ENCODE results near the gene SYNRG.
"Not testable (repeated sequence)": the region's sequence is repeated elsewhere in the genome, so short reads cannot be mapped to it uniquely, and the experiment has no call there.

Gene SYNRG

DNA sequence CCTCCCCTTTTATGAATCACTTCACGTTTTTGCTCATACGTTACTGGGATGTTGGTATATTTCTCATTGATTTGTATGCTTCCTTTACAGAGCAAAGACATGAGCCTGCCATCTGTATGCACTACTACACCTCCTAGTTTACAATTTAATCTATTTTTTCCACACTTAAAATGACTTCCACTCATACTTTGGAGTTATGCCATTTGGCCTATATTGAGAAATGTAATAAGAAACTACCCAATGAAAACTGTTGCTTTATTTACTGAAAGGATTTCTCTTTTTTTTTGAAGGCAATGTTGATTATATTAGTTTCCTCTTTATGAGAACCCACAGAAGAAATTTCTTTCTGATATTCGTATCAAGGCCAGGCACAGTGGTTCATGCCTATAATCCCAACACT, 76.5 kb downstream of the SYNRG start:
- DNase-seq, result no peak

GRCh38 chr17:37530420-37530819, 78.8 kb downstream of the SYNRG start:
- DNase-seq, result no peak

DNA sequence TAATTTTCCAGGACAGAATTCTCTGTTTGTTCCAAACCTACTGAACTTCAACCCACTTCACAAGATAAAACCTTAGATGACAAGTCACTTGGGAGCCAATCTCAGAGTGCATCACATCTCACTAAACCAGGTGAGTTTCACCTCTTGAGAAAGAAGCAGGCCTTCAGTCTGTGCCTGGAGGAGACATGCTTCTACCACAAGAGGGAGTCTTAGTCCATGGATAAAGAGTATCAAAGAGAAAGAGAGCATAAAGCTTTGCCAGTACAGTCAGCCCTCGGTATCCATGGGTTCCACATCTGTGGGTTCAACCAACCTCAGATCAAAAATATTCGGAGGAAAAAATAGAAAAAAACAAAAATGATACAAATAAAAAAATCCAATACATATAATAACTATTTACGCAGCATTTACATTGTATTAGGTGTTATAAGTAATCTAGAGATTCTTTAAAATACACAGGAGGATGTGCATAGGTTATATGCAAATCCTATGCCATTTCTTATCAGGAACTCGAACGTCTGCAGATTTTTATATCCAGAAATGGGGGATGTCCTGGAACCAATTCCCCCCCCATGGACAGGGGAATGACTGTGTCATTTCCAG, 81.9 kb downstream of the SYNRG start:
- peak in 4 of 6 experiments; percentile 8 to 53 (median 36) for DNase-seq

DNA sequence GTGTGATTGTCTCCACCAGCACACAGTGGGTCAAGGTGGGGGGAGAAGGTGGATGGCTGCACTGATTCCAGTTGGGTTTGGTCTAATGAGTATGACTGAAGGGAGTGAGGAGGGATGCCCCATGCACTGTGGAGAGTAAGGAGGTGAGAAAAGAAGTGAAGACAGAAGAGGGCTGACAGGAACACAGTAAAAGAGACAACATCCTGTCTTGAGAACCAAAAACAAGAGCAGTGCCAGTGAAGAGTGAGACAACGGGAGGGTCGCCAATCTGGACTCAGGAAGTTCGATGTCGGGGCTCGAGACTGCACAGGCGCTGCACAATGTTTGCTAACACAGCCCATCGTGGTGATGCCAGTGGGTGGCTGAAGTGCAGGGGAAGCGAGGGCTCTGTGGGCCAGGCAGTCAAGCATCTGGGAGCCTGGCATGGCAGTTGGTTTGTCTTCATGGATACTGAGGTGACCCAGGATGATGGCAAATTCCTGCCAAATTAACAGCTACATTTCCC, 85.5 kb downstream of the SYNRG start:
- DNase-seq, result no peak

GRCh38 chr17:37521821-37522220, 87.4 kb downstream of the SYNRG start:
- DNase-seq, result no peak

GRCh38 chr17:37520174-37520573, 89.0 kb downstream of the SYNRG start:
- DNase-seq, result no peak

- no peak for DNase-seq
These were observed 89.8 kb downstream of the SYNRG start for GRCh38 chr17:37519251-37519985.

- DNase-seq, result no peak
These were observed 90.4 kb downstream of the SYNRG start for GRCh38 chr17:37518826-37519225.

DNA sequence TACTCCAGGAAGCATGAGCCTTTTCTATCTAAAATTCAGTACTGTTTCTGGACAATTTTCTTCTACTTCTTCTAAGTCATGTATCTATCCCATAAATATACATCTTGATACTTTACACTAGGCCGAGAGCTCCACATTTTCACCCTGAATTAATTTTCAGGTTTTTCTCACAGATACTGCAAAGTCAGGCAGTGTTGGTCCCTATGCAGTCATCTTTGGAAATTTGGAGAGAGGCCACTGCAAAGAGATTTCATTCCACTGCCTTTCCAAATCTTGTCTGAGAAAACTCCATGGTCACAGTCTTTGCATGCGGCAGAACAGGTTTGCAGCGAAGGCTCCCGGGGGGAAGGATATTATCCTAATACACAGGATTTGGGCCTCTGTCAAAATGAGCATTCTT, 91.3 kb downstream of the SYNRG start:
- DNase-seq, result no peak

- no peak for DNase-seq
These were observed 93.1 kb downstream of the SYNRG start for GRCh38 chr17:37516127-37516571.

- no peak for DNase-seq
These were observed 95.5 kb downstream of the SYNRG start for GRCh38 chr17:37513711-37514110.

- no peak for DNase-seq
These were observed 96.7 kb downstream of the SYNRG start for GRCh38 chr17:37512442-37513068.

- not testable (repeated sequence) for DNase-seq
These were observed 97.6 kb downstream of the SYNRG start for GRCh38 chr17:37511642-37512041.

DNA sequence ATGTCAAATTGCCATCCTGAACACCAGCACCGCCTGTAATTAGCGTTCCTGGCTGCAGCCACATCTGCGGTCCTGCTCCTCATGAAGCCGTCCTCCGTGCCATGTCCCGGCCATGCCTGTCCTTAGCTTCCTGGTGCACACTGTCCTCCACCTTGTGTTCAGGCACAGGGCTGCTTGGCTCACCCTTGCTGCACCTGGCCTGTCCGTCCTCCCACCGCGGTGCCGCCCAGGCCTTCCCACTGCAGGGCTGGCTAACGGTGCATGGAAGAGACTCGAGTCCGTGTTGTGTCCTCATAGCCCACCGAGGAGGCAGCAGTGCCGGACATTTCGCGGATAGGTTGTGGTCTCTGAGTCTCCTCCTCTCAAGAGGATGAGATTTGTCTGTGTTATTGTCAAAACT, 99.2 kb downstream of the SYNRG start:
- no peak for DNase-seq

DNA sequence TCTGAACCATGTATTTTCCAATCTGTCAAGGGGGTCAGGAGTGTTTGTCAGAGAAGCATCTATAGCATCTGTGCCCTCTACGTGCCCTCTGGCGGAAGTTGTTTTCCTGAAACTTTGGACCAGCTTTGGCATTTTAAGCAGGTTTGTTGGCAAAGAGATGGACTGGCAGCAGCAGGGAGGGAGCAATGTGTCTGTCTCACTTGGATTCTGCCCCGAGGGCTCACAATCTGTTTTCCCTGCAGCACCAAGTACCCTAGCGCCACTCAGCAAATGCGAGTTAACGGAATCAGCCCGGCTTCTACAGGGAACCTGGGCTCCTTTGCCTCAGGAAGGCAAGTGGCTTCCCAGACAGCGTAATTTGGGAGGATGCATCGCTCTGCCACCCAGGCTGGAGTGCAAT, 102.1 kb downstream of the SYNRG start:
- no peak for DNase-seq

DNA sequence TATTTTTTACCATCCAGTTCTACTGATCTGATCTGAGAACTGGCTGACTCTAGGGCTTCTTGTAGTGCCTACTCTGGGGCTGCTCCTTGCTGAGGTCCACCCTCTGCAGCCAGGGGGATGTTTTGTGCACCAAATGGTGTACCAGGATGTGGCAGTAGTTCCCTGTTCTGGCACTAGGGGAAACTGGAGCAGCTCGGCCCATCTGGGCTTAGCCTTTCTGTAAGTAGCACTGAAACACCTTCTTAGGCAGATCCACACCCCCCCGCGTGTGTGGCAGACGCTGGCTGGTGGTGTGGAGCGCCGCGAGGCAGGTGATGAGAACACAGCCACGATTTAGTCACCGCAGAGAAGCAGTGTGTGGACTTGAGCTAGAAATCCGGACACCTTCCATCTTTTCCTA, 102.5 kb downstream of the SYNRG start:
- DNase-seq, result no peak

GRCh38 chr17:37505333-37505732, 103.9 kb downstream of the SYNRG start:
- DNase-seq, result no peak

DNA sequence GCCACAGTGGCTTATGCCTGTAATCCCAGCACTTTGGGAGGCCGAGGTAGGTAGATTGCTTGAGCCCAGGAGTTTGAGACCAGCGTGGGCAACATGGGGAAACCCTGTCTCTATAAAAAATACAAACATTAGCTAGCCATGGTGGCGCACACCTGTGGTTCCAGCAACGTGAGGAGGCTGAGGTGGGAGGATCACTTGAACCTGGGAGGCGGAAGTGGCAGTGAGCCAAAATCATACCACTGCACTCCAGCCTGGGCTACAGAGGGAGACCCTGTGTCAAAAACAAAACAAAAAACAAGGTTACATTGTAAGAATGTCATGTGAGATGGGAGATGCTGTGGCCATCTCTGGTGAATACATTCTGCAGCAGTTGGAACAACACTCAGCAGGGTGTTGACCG, 106.1 kb downstream of the SYNRG start:
- DNase-seq, result no peak

DNA sequence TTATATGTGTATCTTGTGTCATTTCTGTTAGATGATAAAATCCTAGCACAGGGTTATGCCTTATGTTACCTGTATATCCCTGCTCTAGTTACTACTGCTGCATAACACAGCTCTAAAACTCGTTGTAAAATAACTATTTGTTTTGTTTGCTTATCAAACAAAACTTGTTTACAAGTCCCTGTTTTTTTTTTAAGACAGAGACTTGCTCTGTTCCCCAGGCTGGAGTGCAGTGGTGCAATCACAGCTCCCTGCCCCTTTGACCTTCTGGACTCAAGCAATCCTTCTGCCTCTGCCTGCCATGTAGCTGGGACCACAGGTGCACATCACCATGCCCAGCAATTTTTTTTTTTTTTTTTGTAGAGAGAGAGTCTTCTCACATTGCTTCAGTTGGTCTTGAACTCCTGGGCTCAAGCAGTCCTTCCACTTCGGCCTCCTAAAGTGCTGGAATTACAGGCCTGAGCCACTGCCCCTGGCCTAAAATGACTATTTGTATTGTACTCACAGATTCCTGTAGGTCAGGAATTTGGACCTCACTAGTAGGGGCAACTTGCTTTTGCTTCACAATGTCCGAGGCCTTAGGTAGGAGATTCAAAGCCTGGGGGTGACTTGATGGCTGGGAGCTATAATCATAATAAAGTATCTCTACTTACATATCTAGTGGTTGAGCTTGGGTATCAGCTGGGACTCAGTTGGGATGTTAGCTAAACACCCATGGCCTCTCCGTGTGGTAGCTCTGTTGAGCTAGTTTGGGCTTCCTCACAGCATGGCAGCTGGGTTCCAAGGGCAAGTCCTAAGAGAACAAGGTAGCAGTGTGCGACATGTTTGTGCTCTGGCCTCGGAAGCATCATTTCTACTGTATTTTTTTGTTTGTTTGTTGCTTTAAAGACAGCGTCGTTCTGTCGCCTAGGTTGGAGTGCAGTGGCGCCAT, 106.9 kb downstream of the SYNRG start:
- DNase-seq, result no peak

- DNase-seq, result no peak
These were observed 108.8 kb downstream of the SYNRG start for GRCh38 chr17:37500378-37500777.

DNA sequence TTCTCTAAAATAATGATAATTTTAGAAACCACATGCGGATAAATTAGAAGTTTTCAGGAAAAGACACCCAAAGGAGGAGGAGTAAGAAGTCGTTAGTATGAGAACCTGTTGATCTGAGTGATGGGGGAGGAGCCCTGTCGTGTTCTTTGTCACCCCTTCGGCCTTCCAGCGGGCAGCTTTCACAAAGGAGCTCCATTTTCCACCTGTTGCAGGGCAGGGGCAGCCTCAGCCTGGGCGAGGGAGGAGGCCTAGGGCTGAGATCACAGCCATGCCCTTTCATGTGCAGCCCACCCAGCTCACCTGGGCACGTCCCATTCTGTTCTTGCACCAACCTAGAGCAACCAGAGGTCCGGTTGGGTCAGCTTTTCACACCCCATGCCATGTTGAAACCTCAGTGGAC, 114.2 kb downstream of the SYNRG start:
- DNase-seq, result no peak

GRCh38 chr17:37494401-37494831, 114.8 kb downstream of the SYNRG start:
- no peak for DNase-seq

Measured in stimulated activated naive CD4-positive, alpha-beta T cell (primary cell).